GM18502 (cell line): Measurements from ENCODE around the gene SP140.
A peak's percentile ranks its signal among the peaks of the same experiment; 100 is the strongest.

ENCODE experiments used
- ATAC-seq: cut with Tn5 transposase; IDR thresholded peaks from one replicate; pipeline ENCODE4 v1.9.1; 2021; ENCODE audit warnings: mild to moderate bottlenecking; ENCODE audit not compliant: unreplicated experiment, poor library complexity

Gene SP140

DNA sequence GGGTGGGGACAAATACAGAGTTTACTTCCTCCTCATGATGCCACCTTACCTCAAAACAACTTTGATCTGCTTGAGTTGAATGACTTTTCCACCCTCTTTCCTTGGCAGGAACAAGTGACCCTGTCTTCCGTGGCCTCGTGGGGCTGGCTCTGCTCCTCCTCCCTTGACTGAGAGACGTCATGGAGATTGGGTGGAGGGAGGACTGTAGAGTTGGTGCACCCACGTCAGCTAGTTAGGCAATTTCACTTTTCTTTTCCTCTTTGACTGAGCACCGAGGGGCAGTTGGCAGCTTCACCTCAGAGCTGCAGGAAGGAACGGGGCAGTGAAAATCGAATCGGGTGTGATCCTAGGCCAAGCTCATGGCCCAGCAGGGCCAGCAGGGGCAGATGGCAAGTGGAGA, at the start of gene SP140:
SP140 (plus strand) TSS at position 251 of the 400 bp plus-strand sequence; CDS start at position 360, 109 bp downstream.
- peak; percentile 79 for ATAC-seq

DNA sequence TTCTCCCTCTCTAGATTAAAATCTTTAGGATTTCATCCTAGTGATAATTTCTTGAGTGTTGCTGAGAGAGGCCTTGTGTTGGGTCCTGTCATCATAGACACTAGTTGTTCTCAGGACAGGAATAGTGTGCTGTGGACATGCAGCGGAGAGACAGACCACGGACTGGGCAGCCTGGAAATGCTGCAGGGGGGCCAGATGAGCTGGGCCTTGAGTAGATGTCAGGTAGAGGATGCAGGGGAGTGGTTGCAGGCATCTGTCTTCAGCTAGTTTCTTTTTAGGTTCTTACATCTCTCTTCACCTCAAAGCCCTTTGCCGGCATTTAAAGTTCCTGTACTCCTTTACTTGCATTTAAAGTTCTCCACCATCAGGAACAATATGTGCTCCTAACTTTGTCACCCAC, 48.5 kb upstream of the SP140 start:
- no peak for ATAC-seq

DNA sequence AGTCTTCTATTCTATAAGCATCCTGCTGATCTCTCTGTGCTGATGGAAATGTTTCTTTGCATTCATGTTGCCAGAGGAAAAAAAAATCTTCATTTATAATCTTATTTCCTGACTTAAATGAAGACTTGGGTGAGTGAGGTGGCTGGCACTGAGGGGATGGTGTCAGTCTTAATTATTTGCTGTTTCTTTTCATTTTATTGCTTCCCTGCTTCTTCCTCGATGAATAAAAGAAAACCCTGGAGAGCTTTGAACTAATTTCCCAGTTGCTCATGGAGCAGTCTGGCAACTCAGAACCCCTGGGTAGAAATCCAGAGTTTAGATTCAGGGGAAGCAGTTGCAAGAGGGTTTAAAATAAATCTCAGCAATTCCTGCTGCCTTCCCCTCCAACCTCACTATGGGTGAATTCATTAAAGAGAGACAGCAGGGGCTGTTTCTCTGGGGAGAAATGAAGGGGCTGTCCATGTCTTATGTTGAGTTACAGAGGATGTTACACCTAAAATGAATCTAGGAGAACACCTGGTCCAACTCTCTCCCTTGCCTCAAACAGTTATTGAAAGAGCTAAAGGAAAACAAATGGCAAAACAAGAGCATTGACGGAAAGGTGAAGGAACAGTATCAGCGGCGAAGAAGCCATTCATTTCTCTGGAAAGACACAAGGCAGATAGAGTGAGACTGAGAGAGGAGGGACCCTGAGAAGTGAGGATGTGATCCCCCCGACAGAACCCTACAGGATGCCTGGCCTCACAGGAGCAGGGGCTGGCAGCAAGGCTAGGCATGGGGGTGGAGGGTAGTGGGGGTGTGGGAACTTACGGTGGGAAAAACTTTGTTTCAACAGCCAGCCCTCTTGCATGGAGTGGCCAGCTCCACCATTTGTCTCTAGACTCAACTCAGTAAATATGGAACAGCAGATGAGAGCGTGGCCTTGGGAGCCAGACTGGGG, 46.7 kb upstream of the SP140 start:
- ATAC-seq, result no peak

DNA sequence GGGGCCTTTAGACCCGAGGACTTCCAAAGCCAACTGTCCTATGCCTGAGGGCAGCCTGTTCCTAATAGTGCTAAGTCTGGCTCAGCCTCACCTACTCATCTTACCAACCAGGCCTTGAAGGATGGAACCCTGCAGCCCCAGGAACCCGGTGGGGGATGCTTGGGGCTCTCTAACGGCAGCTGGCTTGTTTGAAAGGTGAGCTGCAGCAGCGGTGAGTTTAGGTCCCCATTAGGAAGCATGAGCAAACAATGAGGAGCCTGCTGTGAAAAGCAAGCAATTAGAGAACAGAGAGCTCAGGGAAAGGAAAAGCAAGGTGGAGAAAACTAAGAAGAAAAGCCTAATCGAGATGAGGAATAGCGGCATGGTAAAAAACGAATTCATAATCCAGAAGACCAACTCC, 45.6 kb upstream of the SP140 start:
- no peak for ATAC-seq

DNA sequence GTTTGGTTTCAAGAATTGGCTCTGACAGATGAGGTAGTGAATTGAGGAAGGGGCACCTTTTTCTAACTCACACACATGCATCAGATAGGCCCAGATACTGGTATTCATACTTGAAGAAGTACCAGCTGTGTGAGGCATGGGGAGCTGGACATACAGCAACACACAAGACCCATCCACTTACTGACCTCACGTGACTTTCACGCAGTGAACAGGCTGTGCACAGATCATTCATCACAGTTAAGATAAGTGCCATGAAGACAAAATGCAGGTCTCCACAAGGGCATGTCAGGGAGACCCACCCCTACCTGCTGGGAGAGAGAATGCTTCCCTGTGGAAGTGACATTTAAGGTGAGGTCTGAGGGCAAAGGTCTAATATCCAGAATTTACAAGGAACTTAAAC, 44.3 kb upstream of the SP140 start:
- ATAC-seq, result no peak

DNA sequence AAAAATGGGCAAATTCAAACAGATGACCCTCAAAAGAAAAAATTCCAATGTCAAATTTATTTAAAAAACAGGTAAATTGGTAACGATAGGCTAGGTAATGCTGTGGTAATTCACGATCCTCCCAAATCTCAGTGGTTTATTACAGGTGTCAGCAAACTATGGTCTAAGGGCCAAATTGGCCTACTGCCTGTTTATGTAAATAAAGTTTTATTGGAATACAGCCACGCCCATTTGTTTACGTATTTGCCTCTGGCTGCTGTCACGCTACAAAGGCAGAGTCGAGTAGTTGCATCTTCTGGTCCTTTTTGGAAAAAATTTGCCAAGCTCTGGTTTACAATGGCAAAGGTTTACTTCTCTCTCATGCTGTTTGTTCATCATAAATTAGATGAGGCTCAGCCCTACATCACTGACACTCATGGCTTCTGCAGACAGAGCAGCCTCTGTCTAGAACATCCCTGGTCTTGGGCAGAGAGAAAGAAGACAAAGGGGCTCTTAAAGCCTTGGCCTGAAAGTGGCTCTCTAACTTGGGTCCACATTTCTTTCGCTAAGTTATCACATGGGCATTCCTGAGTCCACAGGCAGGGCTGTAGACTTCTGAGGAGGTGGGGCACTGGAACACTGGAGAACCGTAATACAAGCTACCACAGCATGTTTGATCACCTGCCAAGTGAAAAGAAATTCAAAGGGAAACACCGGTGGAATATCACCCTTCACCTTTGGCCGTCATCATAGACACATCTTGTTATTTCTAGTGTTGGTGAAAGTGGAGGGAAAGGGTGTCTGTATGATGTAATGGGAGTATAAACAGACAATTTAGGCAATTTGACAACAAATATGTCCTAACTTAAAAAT, 40.6 kb upstream of the SP140 start:
- ATAC-seq, result no peak

DNA sequence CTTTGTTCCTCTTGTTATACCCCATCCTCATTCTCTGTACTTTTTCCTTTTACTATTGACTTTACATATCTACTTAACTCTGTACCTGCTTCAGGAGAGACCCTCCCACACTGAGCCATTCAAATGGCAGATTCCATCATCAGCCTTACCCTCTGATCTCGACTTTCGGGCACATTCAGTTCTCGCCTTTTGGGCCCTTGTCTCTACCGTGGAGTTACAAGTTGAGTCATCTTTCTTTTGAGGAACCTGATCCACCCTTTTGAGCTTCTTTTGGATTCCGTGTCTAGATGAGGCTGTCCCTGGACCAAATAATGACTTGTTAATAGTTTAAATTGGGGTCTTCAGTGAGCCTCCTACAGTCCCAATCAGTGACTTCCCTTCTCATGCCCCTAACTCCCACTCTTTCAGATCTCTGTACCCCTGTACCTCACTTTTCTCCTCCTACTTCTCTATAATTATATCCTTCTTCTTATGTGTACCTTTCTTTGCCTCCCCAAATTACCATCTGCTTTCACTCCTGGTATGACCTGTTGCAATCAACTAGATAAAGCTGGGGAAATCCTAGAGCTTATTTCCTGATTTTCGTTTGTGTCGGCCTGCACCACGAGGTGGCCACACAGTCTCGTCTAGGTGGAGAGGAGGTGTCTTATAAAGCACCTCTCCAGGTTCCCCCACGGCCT, 23.0 kb upstream of the SP140 start:
- peak; percentile 73 for ATAC-seq

DNA sequence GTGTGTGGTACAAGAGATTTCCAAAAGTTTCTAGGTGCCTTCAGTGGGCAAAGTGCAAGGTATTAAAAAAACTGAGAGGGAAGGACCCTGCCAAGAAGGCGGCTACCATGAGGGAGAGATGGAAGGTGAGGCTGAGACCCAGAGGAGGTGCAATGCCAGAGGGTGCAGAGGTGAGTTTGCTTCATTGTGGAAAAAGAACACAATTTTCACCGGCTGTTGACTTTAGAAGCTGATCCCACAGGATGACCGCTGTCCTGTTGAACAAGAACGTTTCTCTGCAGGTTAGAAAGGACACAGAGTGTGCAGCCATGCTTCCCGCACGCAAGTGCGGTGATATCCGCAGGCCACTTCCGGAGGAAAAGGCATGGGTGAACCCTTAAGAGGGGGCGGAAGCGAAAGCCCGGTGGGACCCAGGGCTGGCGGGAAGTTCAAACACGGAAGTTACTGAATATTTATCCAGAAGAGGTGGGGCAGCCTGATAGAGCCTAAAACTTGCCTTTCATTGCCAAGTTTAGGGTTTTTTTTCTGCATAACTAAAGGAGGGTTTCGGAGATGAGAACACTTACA, 22.3 kb upstream of the SP140 start:
- ATAC-seq, result peak; percentile 57

DNA sequence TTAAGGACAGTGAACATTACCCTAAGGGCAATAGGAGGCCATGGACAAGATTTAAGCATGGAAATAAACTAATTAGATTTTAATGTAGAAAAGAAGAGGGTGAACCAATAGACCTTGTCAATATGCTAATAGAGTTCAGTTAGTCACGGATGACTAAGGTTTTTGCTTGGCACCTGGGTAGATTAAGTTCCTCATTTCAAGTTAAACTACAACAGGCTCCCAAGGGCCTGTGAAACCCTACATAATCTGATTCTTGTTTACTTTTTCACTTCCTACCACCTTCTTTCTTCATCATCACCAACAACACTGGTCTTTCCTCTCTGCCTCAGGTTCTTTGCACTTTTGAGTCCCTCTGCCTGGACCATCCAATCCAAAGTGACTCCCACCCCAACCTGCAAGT, 20.5 kb upstream of the SP140 start:
- ATAC-seq, result peak; percentile 28

DNA sequence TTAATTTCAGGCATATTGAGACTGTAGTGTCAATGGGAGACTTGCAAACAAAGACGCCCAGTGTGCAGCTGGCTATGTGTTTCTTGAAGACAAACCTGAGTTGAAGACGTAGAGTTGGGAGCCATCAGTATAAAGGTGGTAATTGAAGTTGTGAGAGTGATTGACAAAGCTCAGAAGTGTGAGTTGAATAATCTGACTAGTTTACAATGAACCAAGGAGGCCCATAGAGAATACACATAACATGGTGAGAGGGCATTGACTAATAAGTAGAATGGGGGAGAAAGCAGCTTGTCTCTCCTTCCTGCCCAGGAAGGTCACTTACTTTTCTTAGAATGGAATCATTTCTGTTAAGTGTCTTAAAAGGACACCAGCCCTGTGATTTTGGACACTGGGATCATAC, 19.8 kb upstream of the SP140 start:
- no peak for ATAC-seq

DNA sequence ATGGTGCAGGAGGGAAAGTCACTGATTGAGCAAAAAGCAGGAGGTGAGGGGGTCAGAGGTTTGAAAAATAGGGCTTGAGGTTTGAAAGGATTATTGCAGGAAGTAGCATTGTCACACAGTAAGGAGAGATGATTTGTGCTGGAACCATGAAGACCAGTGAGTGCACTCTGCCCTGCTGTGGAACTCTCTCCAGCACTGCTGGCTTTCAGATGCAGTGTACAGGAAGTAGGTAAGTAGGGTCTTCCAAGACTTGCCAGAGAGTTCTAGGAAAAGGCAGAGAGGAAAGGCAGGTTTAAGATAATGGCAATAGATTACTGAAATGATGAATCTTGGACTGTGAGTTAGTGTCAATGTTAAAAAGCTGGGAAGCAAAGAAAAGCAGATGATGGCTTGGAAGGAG, 17.0 kb upstream of the SP140 start:
- ATAC-seq, result no peak

DNA sequence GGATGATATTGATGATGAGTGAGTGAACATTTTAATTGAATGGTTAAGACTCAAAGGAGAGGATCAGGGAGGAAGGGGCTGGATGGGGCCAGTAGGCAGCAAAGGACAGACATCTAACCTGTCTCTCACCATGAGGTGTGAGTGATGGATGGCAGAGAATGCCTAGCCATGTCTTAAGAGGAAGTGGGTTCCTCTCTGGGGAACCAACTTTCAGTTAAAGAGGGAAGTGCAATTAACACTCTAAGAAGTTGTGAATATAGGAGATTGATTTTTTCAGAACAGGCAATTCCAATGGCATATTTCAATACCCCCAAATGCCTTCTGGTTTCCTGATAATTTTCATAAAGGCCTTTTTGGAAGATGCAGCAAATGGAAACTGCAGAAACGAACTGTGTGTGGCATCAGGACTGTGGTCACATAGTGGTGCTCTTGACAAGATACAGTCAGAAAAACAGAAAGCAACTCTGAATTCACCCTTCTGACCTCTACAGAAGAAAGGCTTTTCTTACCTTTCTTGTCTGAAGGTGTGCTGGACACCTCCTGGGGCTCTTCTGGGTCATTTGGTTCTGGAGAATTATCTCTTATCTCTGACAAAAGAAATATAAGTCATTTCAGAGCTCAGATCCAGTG, 16.0 kb upstream of the SP140 start:
- peak; percentile 70 for ATAC-seq

DNA sequence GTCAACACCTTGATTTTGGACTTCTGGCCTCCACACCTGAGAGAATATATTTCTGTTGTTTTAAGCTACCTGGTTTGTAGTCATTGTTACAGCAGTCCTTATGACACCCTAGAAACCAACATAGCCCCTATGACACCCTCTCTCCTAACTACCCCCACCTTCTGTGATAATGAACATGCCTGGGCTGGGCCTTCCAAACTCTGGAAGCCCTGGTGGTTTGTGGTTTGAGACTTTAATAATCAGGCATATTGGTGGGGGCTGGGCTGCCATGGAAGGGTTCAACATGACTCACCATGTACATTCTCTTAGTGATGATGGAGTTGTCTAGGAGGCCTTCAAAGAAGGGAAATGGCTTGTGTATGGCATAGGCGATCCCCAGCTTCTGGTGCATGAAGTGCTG, 9.0 kb upstream of the SP140 start:
- ATAC-seq, result peak; percentile 32

DNA sequence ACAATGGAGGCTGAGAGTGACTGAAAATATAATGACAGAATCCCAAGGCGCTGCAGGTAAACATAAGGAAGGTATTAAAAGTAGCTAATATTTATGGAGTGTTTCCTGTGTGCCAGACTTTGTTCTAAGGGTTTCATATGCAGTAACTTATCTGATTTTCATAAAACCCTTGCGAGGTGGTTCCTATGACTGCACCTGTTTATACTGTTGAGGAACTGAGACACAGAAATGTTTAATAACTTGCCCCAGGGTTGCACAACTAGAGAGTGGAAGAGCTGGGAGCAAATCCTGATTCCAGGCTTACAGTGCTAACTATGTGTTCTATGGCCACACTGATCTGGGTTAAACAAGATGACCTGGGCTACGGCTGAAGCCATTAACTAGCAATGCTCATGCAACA, 8.1 kb upstream of the SP140 start:
- no peak for ATAC-seq

DNA sequence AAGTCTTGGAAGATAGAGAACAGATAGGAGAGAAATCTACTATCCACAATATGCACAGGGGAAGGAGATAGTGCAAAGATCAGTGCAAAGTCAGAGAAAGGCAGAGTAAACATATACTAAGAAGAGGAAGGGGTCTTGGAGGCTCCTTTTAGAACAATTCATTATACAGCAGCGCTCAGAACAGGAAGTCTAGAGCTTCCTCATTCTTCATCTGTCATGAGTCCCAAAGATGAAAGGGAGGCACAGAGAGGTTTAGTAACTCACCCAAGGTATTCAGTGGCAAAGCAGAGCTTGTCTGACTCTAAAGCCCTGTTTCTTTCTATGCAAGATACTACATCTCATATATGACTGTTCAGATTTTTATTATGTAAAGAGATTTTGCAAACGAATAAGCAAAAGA, 7.1 kb upstream of the SP140 start:
- no peak for ATAC-seq

DNA sequence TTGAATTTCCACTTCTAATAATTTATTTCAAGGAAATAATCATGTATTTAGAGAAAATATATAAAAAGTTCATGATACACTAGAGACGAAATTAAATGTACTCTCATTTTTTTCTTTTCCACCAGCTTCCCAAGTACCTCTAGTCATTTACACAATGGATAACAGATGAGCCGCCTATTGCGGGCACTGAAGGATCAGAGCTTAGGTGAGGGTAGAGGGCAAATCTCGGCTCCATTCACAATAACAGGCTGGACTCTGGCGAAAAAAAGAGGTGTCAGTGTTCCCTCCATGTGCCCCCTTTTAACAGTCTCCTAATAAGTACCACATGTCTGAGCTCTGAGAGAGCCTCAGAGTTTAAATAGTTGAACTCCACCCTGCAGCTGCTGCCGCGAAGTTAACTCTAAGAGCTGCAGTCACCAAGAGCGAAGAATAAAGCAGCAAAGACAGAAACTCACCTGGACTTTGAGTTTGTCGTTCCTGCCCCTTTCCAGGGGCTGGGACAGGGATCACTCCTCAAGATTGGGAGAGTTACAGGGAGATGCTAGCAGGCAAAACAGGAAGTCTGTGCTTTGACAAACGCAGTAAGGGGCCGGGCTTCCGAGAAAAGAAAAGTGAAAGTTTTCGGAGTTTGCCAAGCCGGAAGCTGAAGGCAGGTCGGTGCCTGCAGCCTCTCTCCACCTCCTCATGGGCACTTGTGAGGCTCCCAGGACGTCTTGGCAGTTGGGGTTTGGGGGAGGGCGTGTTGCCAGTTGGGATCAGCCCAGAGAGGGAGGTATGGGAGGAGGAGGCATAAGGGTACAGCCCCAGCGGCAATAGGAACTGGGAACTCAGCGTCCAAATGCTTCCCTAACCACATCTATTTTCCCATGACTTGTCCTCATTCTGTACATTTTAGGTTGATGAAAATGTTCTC, 5.9 kb upstream of the SP140 start, which contains the start of gene SP110:
SP110 (minus strand) TSS at position 566 of the 913 bp plus-strand sequence. CDS start 3,057 bp downstream, outside the sequence.
- ATAC-seq, result peak; percentile 80

DNA sequence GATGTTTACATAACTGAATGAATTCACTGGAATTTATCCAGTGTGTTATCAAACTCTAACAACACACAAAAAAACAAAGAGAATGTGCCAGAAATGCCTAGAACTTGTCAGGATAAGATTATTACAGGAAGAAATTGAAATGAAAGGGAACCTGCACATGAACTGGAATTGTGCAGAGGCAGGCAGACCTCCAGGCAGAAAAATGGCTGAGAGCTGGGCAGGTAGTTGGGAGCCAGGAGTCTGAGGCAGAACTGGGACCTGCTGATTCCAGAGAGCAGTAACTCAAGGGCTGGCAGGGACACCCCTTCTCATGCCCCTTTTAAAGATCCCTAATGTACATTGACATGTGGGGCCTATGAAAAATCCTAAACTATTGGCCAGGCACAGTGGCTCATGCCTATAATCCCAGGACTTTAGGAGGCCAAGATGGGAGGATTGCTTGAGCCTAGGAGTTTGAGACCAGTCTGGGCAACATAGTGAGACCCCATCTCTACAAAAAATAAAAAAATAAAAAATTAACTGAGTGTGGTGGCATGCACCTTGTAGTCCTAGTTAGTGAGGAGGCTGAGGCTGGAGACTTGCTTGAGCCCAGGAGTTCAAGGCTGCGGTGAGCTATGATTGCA, 5.1 kb upstream of the SP140 start:
- ATAC-seq, result no peak

DNA sequence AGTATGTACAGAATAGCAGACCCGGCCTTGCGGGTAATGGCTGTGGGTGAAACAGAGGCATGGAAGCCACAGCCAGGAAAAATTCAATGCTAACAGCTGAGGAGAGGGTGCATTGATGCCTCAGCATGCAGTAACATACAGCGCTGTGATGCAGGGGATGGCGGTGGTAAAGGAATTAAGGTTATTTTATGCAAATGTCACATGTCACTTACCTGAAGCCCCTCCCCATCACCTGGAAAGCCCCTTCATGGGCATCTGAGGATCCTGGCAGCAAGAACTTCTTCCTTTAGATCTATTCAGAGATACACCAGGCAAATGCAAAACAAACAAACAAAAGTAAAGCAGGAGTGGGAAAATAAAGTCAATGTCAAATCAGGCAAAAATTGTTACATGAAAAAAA, 4.0 kb upstream of the SP140 start:
- no peak for ATAC-seq
